H9 (cell line): Measurements from ENCODE around the gene FOXP2. TPM values are rescaled to one million over a fixed set of nuclear protein-coding genes. Genes with fewer than 3 reads are reported as not detected.

Source experiments
- DNase-seq: peaks from one replicate; pipeline ENCODE4 v3.0.0-alpha.2; 2017
- H2AFZ ChIP-seq: one replicate; pipeline ENCODE4 v1.6.1; 2013; ENCODE audit warnings: mild to moderate bottlenecking, low read length, control low read depth, moderate library complexity
- H2AK5ac ChIP-seq: 2 replicates; pipeline ENCODE4 v1.6.1; 2013; ENCODE audit warnings: low read length, control low read depth, mixed read lengths; ENCODE audit not compliant: insufficient read length
- H2BK120ac ChIP-seq: one replicate; pipeline ENCODE4 v1.6.1; 2013; ENCODE audit warnings: low read depth, mild to moderate bottlenecking, low read length, control low read depth, inconsistent platforms; ENCODE audit not compliant: poor library complexity, severe bottlenecking
- H2BK12ac ChIP-seq: 2 replicates; pipeline ENCODE4 v1.6.1; 2013; ENCODE audit warnings: low read length, control low read depth, mixed read lengths, low read depth; ENCODE audit not compliant: insufficient read length
- H2BK15ac ChIP-seq: 2 replicates; pipeline ENCODE4 v1.6.1; 2013; ENCODE audit warnings: low read depth, low read length, control low read depth
- H2BK20ac ChIP-seq: one replicate; pipeline ENCODE4 v1.6.1; 2013; ENCODE audit warnings: low read depth, mild to moderate bottlenecking, low read length, control low read depth, inconsistent platforms; ENCODE audit not compliant: poor library complexity, severe bottlenecking
- H2BK5ac ChIP-seq: 2 replicates; pipeline ENCODE4 v1.6.1; 2013; ENCODE audit warnings: low read length, control low read depth, mixed read lengths; ENCODE audit not compliant: insufficient read length
- H3K14ac ChIP-seq: 2 replicates; pipeline ENCODE4 v1.6.1; 2013; ENCODE audit warnings: low read length, control low read depth; ENCODE audit not compliant: insufficient read depth
- H3K18ac ChIP-seq: 2 replicates; pipeline ENCODE4 v1.6.1; 2013; ENCODE audit warnings: low read depth, mild to moderate bottlenecking, mixed read lengths, low read length, control low read depth; ENCODE audit not compliant: insufficient read length
- H3K23ac ChIP-seq: 2 replicates; pipeline ENCODE4 v1.6.1; 2013; ENCODE audit warnings: low read length, control low read depth, mixed read lengths, low read depth; ENCODE audit not compliant: insufficient read length
- H3K23me2 ChIP-seq: 2 replicates; pipeline ENCODE4 v1.6.1; 2013; ENCODE audit warnings: low read depth, mild to moderate bottlenecking, mixed read lengths, low read length, control low read depth; ENCODE audit not compliant: insufficient read length, poor library complexity, severe bottlenecking
- H3K27ac ChIP-seq: 2 replicates; pipeline ENCODE4 v1.5.1; 2013; ENCODE audit warnings: low read length, control low read depth, mixed read lengths, low read depth; ENCODE audit not compliant: insufficient read length
- H3K27me3 ChIP-seq: 2 replicates; pipeline ENCODE4 v1.6.1; 2013; ENCODE audit warnings: low read length, control low read depth, inconsistent platforms; ENCODE audit not compliant: insufficient read depth
- H3K4ac ChIP-seq: 2 replicates; pipeline ENCODE4 v1.6.1; 2013; ENCODE audit warnings: low read depth, mild to moderate bottlenecking, control low read depth, inconsistent platforms, low read length, moderate library complexity
- H3K4me1 ChIP-seq: 2 replicates; pipeline ENCODE4 v1.6.1; 2013; ENCODE audit warnings: low read length, control low read depth, inconsistent platforms; ENCODE audit not compliant: insufficient read depth
- H3K4me2 ChIP-seq: 2 replicates; pipeline ENCODE4 v1.6.1; 2013; ENCODE audit warnings: low read length, control low read depth, mixed read lengths; ENCODE audit not compliant: insufficient read length, insufficient read depth
- H3K56ac ChIP-seq: 2 replicates; pipeline ENCODE4 v1.6.1; 2013; ENCODE audit warnings: low read depth, mild to moderate bottlenecking, mixed read lengths, low read length, control low read depth; ENCODE audit not compliant: insufficient read length
- H3K79me1 ChIP-seq: 2 replicates; pipeline ENCODE4 v1.6.1; 2013; ENCODE audit warnings: low read depth, mild to moderate bottlenecking, moderate library complexity, low read length, control low read depth, inconsistent platforms; ENCODE audit not compliant: insufficient read depth, poor library complexity, severe bottlenecking
- H3K79me2 ChIP-seq: 2 replicates; pipeline ENCODE4 v1.6.1; 2013; ENCODE audit warnings: low read length, control low read depth, inconsistent platforms; ENCODE audit not compliant: insufficient read depth
- H3K9ac ChIP-seq: 2 replicates; pipeline ENCODE4 v1.6.1; 2013; ENCODE audit warnings: low read length, control low read depth, mixed read lengths; ENCODE audit not compliant: insufficient read length; ENCODE audit errors: extremely low read depth
- H3K9me3 ChIP-seq: one replicate; pipeline ENCODE4 v1.6.1; 2013; ENCODE audit warnings: low read depth, low read length, inconsistent platforms; ENCODE audit not compliant: control insufficient read depth
- H3T11ph ChIP-seq: one replicate; pipeline ENCODE4 v1.6.1; 2013; ENCODE audit warnings: mild to moderate bottlenecking, low read length, control low read depth, inconsistent platforms
- H4K20me1 ChIP-seq: one replicate; pipeline ENCODE4 v1.6.1; 2013; ENCODE audit not compliant: control insufficient read depth, insufficient read length, insufficient read depth
- H4K5ac ChIP-seq: 2 replicates; pipeline ENCODE4 v1.6.1; 2013; ENCODE audit warnings: low read depth, mild to moderate bottlenecking, mixed read lengths, low read length, control low read depth; ENCODE audit not compliant: insufficient read length
- H4K8ac ChIP-seq: replicated peaks from 2 replicates; pipeline ENCODE4 v1.6.1; 2013; ENCODE audit warnings: low read length, control low read depth, mixed read lengths, low read depth; ENCODE audit not compliant: insufficient read length
- H4K91ac ChIP-seq: 2 replicates; pipeline ENCODE4 v1.6.1; 2013; ENCODE audit warnings: low read depth, mild to moderate bottlenecking, moderate library complexity, mixed read lengths, low read length, control low read depth; ENCODE audit not compliant: insufficient read length
- H3K27ac Mint-ChIP-seq, 3 experiments: 2 replicates in 2 of 3; 3 replicates in 1 of 3; pipeline ENCODE4 v1.8.0; 2020 to 2021; ENCODE audit warnings: mixed read lengths in 3 of 3, mild to moderate bottlenecking in 1 of 3, moderate library complexity in 1 of 3
- H3K27me3 Mint-ChIP-seq: 2 replicates; pipeline ENCODE4 v1.8.0; 2021; ENCODE audit warnings: low read depth, mild to moderate bottlenecking, moderate library complexity, mixed read lengths
- H3K36me3 Mint-ChIP-seq, 3 experiments: 2 replicates in 2 of 3; 3 replicates in 1 of 3; pipeline ENCODE4 v1.8.0; 2020 to 2021; ENCODE audit warnings: low read depth in 3 of 3, mixed read lengths in 3 of 3; ENCODE audit not compliant: insufficient read depth in 1 of 3
- H3K4me1 Mint-ChIP-seq, 2 experiments: 2 replicates each; pipeline ENCODE4 v1.8.0; 2020; ENCODE audit warnings: mixed read lengths in 2 of 2
- H3K4me3 Mint-ChIP-seq, 2 experiments: 2 replicates in 1 of 2; 3 replicates in 1 of 2; pipeline ENCODE4 v1.8.0; 2020 to 2021; ENCODE audit warnings: mild to moderate bottlenecking in 2 of 2, mixed read lengths in 2 of 2, moderate library complexity in 1 of 2
- H3K9me3 Mint-ChIP-seq, 2 experiments: 2 replicates in 1 of 2; 3 replicates in 1 of 2; pipeline ENCODE4 v1.8.0; 2020; ENCODE audit warnings: mild to moderate bottlenecking in 2 of 2, mixed read lengths in 2 of 2, moderate library complexity in 1 of 2
- CTCF ChIP-seq: fragments of 200-600 bp; sonication (generic); conservative IDR thresholded peaks from 3 replicates; pipeline ENCODE4 v1.8.0; 2021; ENCODE audit warnings: antibody characterized with exemption, mild to moderate bottlenecking
- WGBS: extraction: QIAGEN DNeasy Blood & Tissue Kit; methylation state at CpG from one replicate; pipeline ENCODE4 v1.1.7; 2013; ENCODE audit warnings: missing lambda C conversion rate, low lambda C conversion rate, mixed read lengths; ENCODE audit not compliant: insufficient read length; ENCODE audit errors: extremely low coverage; 5-methylcytosine and 5-hydroxymethylcytosine counted together
- total RNA-seq: library from RNA; stranded (reverse); gene quantifications from 2 replicates; pipeline ENCODE4 v1.2.1, GENCODE V29; 2021

Gene FOXP2
- total RNA-seq, 1 experiment from 2014 or later: not detected

DNA sequence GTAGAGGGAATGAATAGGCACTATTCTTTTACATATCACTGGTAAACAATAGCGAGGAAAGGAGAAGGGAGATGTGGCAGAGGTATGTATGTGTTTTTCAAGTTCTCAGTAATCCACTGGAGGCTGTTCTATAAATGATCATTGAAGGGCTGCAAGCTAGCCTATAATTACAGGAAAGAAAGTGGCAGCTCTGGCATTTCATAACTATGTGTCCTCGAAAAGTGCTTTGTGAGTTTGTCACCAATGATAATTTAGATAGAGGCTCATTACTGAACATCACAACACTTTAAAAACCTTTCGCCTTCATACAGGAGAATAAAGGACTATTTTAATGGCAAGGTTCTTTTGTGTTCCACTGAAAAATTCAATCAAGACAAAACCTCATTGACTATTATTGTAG lies 235.1 kb downstream of the FOXP2 start:
- peaks cover 10% of the 10 kb centered on the region for H3K4me1 ChIP-seq
- H3K9me3 ChIP-seq: no peaks in the 10 kb centered on the region
- no peak overlapping the region for H3T11ph ChIP-seq
- H3K18ac ChIP-seq: no peak overlapping the region
- no peaks in the 10 kb centered on the region for H3K36me3 Mint-ChIP-seq
- no peaks in the 10 kb centered on the region for H3K9me3 Mint-ChIP-seq
- no peak overlapping the region for H4K91ac ChIP-seq
- H2BK20ac ChIP-seq: no peak overlapping the region
- H3K23ac ChIP-seq: no peak overlapping the region
- no peak overlapping the region for H3K9ac ChIP-seq
- H3K4me2 ChIP-seq: no peak overlapping the region
- no peaks in the 10 kb centered on the region for H3K23me2 ChIP-seq
- no peak overlapping the region for H3K56ac ChIP-seq
- no peak overlapping the region for H2BK120ac ChIP-seq
- no peaks in the 10 kb centered on the region for H4K20me1 ChIP-seq
- no CpG with 5 or more reads among the region's 3 CpGs for whole genome bisulfite sequencing
- H3K4me3 Mint-ChIP-seq: no peak overlapping the region
- H3K27me3 Mint-ChIP-seq: no peaks in the 10 kb centered on the region
- H3K79me2 ChIP-seq: no peaks in the 10 kb centered on the region
- H4K8ac ChIP-seq: no peak overlapping the region
- H3K14ac ChIP-seq: no peak overlapping the region
- no peaks in the 10 kb centered on the region for H3K79me1 ChIP-seq
- H2AFZ ChIP-seq: no peak overlapping the region
- no peak for TF ChIP-seq CTCF
- no peak overlapping the region for H2BK12ac ChIP-seq
- H3K4me1 Mint-ChIP-seq: peaks cover 19 to 26% of the 10 kb centered on the region in 2 experiments
- H4K5ac ChIP-seq: no peak overlapping the region
- H3K27ac ChIP-seq: no peak overlapping the region
- H2BK5ac ChIP-seq: no peak overlapping the region
- H3K27me3 ChIP-seq: no peaks in the 10 kb centered on the region
- no peak for DNase-seq
- no peak overlapping the region for H2BK15ac ChIP-seq
- no peak overlapping the region for H3K4ac ChIP-seq
- no peak overlapping the region for H3K27ac Mint-ChIP-seq
- H2AK5ac ChIP-seq: no peak overlapping the region
